Esophagus muscularis mucosa (tissue), 4 donors: Measurements from ENCODE around the gene POMT2. TPM values are rescaled to one million over a fixed set of nuclear protein-coding genes. Genes with fewer than 3 reads are reported as not detected.
"Not testable (repeated sequence)": the region's sequence is repeated elsewhere in the genome, so short reads cannot be mapped to it uniquely, and the experiment has no call there.

Experiments used
- DNase-seq: peaks from one replicate; pipeline ENCODE4 v3.0.0-alpha.2; 2017; ENCODE audit errors: extremely low spot score
- H3K27ac ChIP-seq, 4 donors: fragments of 200-600 bp; sonication (generic); replicated peaks in 1 of 4; 1 replicate in 3 of 4; 2 replicates in 1 of 4; pipeline ENCODE4 v1.5.1; 2016 to 2019; ENCODE audit warnings: mild to moderate bottlenecking in 1 of 4
- H3K27me3 ChIP-seq, 4 donors: fragments of 200-600 bp; sonication (generic); one replicate each; pipeline versions ENCODE4 v1.5.1 to v1.6.0; 2016 to 2019
- H3K36me3 ChIP-seq, 4 donors: fragments of 200-600 bp; sonication (generic); one replicate each; pipeline ENCODE4 v1.5.1; 2016 to 2019
- H3K4me1 ChIP-seq, 4 donors: fragments of 200-600 bp; sonication (generic); one replicate each; pipeline ENCODE4 v1.5.1; 2016 to 2019
- H3K4me3 ChIP-seq, 4 donors: fragments of 200-600 bp; sonication (generic); 1 replicate in 2 of 4; 2 replicates in 2 of 4; pipeline ENCODE4 v1.5.1; 2016 to 2019; ENCODE audit warnings: mild to moderate bottlenecking in 4 of 4, moderate library complexity in 1 of 4
- H3K9me3 ChIP-seq, 4 donors: fragments of 200-600 bp; sonication (generic); 1 replicate in 3 of 4; 2 replicates in 1 of 4; pipeline ENCODE4 v1.5.1; 2016 to 2019
- CTCF ChIP-seq, 3 experiments: fragments of 200-600 bp in 2 of 3; fragments of 450-650 bp in 1 of 3; sonication (generic) in 2 of 3; IDR thresholded peaks; one replicate each; pipeline ENCODE4 v1.5.1; 2017 to 2019; ENCODE audit warnings: antibody characterized with exemption in 3 of 3, mild to moderate bottlenecking in 2 of 3, moderate library complexity in 1 of 3
- EP300 ChIP-seq: sonication (generic); formaldehyde crosslinking; IDR thresholded peaks from one replicate; pipeline ENCODE4 v1.6.1; 2017; ENCODE audit warnings: antibody characterized with exemption
- POLR2A ChIP-seq: fragments of 450-650 bp; IDR thresholded peaks from one replicate; pipeline ENCODE4 v1.6.1; 2017; ENCODE audit warnings: antibody characterized with exemption, moderate library complexity, mild to moderate bottlenecking, low read depth
- POLR2AphosphoS5 ChIP-seq, 2 donors: sonication (generic); formaldehyde crosslinking; IDR thresholded peaks; one replicate each; pipeline ENCODE4 v1.6.1; 2017; ENCODE audit warnings: antibody characterized with exemption in 2 of 2
- WGBS: methylation state at CpG from one replicate; pipeline ENCODE4 v1.1.5; 2018; 5-methylcytosine and 5-hydroxymethylcytosine counted together
- intact Hi-C: fragments of 100-400 bp; cut with DNase I; formaldehyde crosslinking; loops from one replicate; pipeline ENCODE4 v1.15.1; 2023
- total RNA-seq, 4 donors: library from RNA; depleted of rRNA; stranded (reverse); fragments of >200 nt; gene quantifications; one replicate each; pipeline versions ENCODE4 v1.1.0 to v1.2.1, GENCODE V29; 2016

POMT2 gene
- total RNA-seq, 4 donors from 2014 or later = 13.3 to 29.2 (median 14.5) TPM

DNA sequence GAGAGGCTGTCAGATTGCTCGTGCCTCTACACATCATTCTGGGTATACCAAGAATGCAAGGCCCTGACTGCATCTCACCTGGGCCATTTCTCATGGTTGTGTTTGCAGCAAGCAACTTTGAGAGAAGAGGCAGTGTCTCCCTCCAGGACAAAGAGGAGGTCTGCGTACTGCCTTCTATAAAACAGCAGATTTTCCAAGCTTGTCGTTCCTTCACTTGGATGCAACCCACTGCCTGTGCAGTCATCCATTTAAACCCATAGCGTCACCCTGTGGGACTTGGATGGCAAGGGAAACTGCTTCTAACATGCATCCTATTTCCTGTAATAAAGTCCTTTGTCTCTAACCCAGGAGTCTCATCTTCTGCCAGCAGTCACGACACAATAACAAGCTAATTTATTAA lies 1.3 kb downstream of the POMT2 start:
- no peaks in the 10 kb centered on the region for H3K27me3 ChIP-seq
- no peaks in the 10 kb centered on the region for H3K36me3 ChIP-seq
- peaks cover 23 to 44% (median 35%) of the 10 kb centered on the region in 4 donors for H3K4me1 ChIP-seq
- intact Hi-C loops = loop anchor here (5.0 kb wide), 1 partner anchor 167 kb away; no protein-coding TSS in a partner anchor
- peak overlapping the region in 1 of 4 donors; percentile 95 for H3K4me3 ChIP-seq
- 40% methylated on average over 5 of the region's 5 CpGs for WGBS
- H3K27ac ChIP-seq = no peak overlapping the region
- H3K9me3 ChIP-seq = no peaks in the 10 kb centered on the region
- no peak for DNase-seq
- no peak for TF ChIP-seq POLR2A
- TF ChIP-seq EP300 = no peak
- no peak for TF ChIP-seq POLR2AphosphoS5 (IDR thresholded peaks at IDR 0.05)

DNA sequence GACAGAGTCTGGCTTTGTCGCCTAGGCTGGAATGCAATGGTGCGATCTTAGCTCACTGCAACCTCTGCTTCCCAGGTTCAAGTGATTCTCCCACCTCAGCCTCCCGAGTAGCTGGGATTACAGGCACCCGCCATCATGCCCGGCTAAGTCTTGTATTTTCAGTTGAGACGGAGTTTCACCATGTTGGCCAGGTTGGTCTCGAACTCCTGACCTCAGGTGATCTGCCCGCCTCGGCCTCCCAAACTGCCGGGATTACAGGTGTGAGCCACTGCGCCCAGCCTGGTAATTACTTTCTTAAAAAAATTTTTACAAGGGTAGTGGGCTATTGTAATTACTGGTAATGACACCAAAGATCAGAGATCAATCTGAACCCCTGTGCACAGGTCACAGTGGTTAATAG lies 1.9 kb downstream of the POMT2 start:
- H3K9me3 ChIP-seq, H3K4me3 ChIP-seq, H3K27ac ChIP-seq, H3K27me3 ChIP-seq, DNase-seq, H3K36me3 ChIP-seq: not testable (repeated sequence)
- intact Hi-C loops = loop anchor here (5.0 kb wide), 1 partner anchor 166 kb away; no protein-coding TSS in a partner anchor
- WGBS = 94% methylated on average over 11 of the region's 11 CpGs
- peaks cover 23 to 50% (median 41%) of the 10 kb centered on the region in 4 donors for H3K4me1 ChIP-seq

- Histone ChIP-seq H3K36me3 (no peaks in the 10 kb centered on the region), H3K27me3 (no peaks in the 10 kb centered on the region), H3K4me3 (no peak overlapping the region), H3K9me3 (no peaks in the 10 kb centered on the region), H3K27ac (no peak overlapping the region), H3K4me1 (peaks cover 29 to 55% (median 45%) of the 10 kb centered on the region in 4 donors)
- 68% methylated on average over 5 of the region's 5 CpGs for WGBS
- intact Hi-C loops = loop anchor here (5.0 kb wide), 1 partner anchor 166 kb away; no protein-coding TSS in a partner anchor
- no peak for DNase-seq
- TF ChIP-seq EP300 = no peak
- no peak for TF ChIP-seq POLR2AphosphoS5 (IDR thresholded peaks at IDR 0.05)
- TF ChIP-seq POLR2A = no peak
- no peak for TF ChIP-seq CTCF (IDR thresholded peaks at IDR 0.05)
These were observed 2.6 kb downstream of the POMT2 start for GRCh38 chr14:77318006-77318553.

GRCh38 chr14:77316872-77317301 lies 3.8 kb downstream of the POMT2 start:
- peaks cover 22 to 49% (median 38%) of the 10 kb centered on the region in 4 donors for H3K4me1 ChIP-seq
- TF ChIP-seq EP300 (no peak), POLR2AphosphoS5 (IDR thresholded peaks at IDR 0.05) (no peak), POLR2A (no peak), CTCF (IDR thresholded peaks at IDR 0.05) (no peak)
- H3K27me3 ChIP-seq = no peaks in the 10 kb centered on the region
- no peaks in the 10 kb centered on the region for H3K9me3 ChIP-seq
- H3K4me3 ChIP-seq = no peak overlapping the region
- no peaks in the 10 kb centered on the region for H3K36me3 ChIP-seq
- no peak for DNase-seq
- intact Hi-C loops = loop anchor here (5.0 kb wide), 1 partner anchor 165 kb away; no protein-coding TSS in a partner anchor
- H3K27ac ChIP-seq = no peak overlapping the region
- WGBS = 76% methylated on average over 5 of the region's 5 CpGs

GRCh38 chr14:77316195-77316505 lies 4.5 kb downstream of the POMT2 start:
- no peak for DNase-seq
- intact Hi-C loops = loop anchor here (5.0 kb wide), 1 partner anchor 164 kb away; no protein-coding TSS in a partner anchor
- Histone ChIP-seq H3K36me3 (no peaks in the 10 kb centered on the region), H3K9me3 (no peaks in the 10 kb centered on the region), H3K4me1 (peaks cover 22 to 47% (median 37%) of the 10 kb centered on the region in 4 donors), H3K4me3 (no peak overlapping the region), H3K27me3 (no peaks in the 10 kb centered on the region), H3K27ac (no peak overlapping the region)
- TF ChIP-seq EP300 = no peak
- no peak for TF ChIP-seq CTCF (IDR thresholded peaks at IDR 0.05)
- TF ChIP-seq POLR2AphosphoS5 (IDR thresholded peaks at IDR 0.05) = no peak
- no peak for TF ChIP-seq POLR2A
- 42% methylated on average over 1 of the region's 1 CpG for WGBS
